CD14-positive monocyte (primary cell): ENCODE results near the gene PVRIG. TPM values are rescaled to one million over a fixed set of nuclear protein-coding genes. Genes with fewer than 3 reads are reported as not detected.
"Not testable (repeated sequence)": the region's sequence is repeated elsewhere in the genome, so short reads cannot be mapped to it uniquely, and the experiment has no call there.

Experiments used
- DNase-seq, 3 donors: peaks; one replicate each; pipeline ENCODE4 v3.0.0-alpha.2; 2011 to 2022
- H2AFZ ChIP-seq: 2 replicates; pipeline ENCODE4 v1.6.0; 2012; ENCODE audit warnings: mild to moderate bottlenecking, low read depth, low read length, inconsistent platforms; ENCODE audit not compliant: insufficient read depth, poor library complexity, severe bottlenecking
- H3K27ac ChIP-seq, 2 donors: 1 replicate in 1 of 2; 2 replicates in 1 of 2; pipeline ENCODE4 v1.5.1; 2012 to 2013; ENCODE audit warnings: low read length in 2 of 2, control low read depth in 1 of 2, inconsistent platforms in 1 of 2, low read depth in 1 of 2, mild to moderate bottlenecking in 1 of 2
- H3K27me3 ChIP-seq, 2 donors: one replicate each; pipeline versions ENCODE4 v1.6.0 to v1.6.1; 2011 to 2013; ENCODE audit warnings: low read length in 2 of 2; ENCODE audit not compliant: control insufficient read depth in 2 of 2, insufficient read depth in 2 of 2
- H3K36me3 ChIP-seq, 2 donors: replicated peaks in 1 of 2; 1 replicate in 1 of 2; 2 replicates in 1 of 2; pipeline versions ENCODE4 v1.5.1 to v1.6.1; 2012 to 2013; ENCODE audit warnings: low read length in 2 of 2, control low read depth in 1 of 2, inconsistent platforms in 1 of 2, mild to moderate bottlenecking in 1 of 2; ENCODE audit not compliant: insufficient read depth in 2 of 2, control insufficient read depth in 1 of 2
- H3K4me1 ChIP-seq, 2 donors: 1 replicate in 1 of 2; 2 replicates in 1 of 2; pipeline versions ENCODE4 v1.5.1 to v1.6.1; 2012 to 2013; ENCODE audit warnings: low read length in 2 of 2, control low read depth in 1 of 2, inconsistent platforms in 1 of 2, mild to moderate bottlenecking in 1 of 2, moderate library complexity in 1 of 2; ENCODE audit not compliant: insufficient read depth in 2 of 2, control insufficient read depth in 1 of 2
- H3K4me2 ChIP-seq: replicated peaks from 2 replicates; pipeline ENCODE3; 2012; ENCODE audit warnings: low read length, moderate library complexity, mild to moderate bottlenecking; ENCODE audit not compliant: poor library complexity, severe bottlenecking; ENCODE audit errors: extremely low read depth
- H3K4me3 ChIP-seq, 3 experiments: fragments of 200-600 bp in 1 of 3; sonication (generic) in 1 of 3; replicated peaks in 1 of 3; 1 replicate in 2 of 3; 2 replicates in 1 of 3; pipeline ENCODE4 v1.5.1; 2011 to 2013; ENCODE audit warnings: low read length in 3 of 3, mild to moderate bottlenecking in 3 of 3, control low read depth in 2 of 3, low read depth in 2 of 3, inconsistent platforms in 1 of 3, moderate library complexity in 1 of 3
- H3K79me2 ChIP-seq: 2 replicates; pipeline ENCODE4 v1.6.0; 2012; ENCODE audit warnings: mild to moderate bottlenecking, control low read depth, inconsistent platforms, low read length, moderate library complexity; ENCODE audit not compliant: insufficient read depth
- H3K9ac ChIP-seq: 2 replicates; pipeline ENCODE4 v1.6.0; 2017; ENCODE audit warnings: low read length, mild to moderate bottlenecking; ENCODE audit not compliant: insufficient read depth, poor library complexity, severe bottlenecking
- H3K9me3 ChIP-seq, 2 donors: replicated peaks in 1 of 2; 1 replicate in 1 of 2; 2 replicates in 1 of 2; pipeline versions ENCODE4 v1.5.1 to v1.6.1; 2012 to 2013; ENCODE audit warnings: low read length in 2 of 2, control low read depth in 1 of 2; ENCODE audit not compliant: control insufficient read depth in 1 of 2, insufficient read depth in 1 of 2
- H4K20me1 ChIP-seq: 2 replicates; pipeline ENCODE4 v1.6.0; 2012; ENCODE audit warnings: mild to moderate bottlenecking, low read length, control low read depth, moderate library complexity; ENCODE audit not compliant: insufficient read depth
- H3K27ac Mint-ChIP-seq, 7 donors: one replicate each; pipeline ENCODE4 v1.8.0; 2020; ENCODE audit warnings: mild to moderate bottlenecking in 7 of 7, mixed read lengths in 7 of 7, moderate library complexity in 6 of 7, inconsistent platforms in 2 of 7
- H3K27me3 Mint-ChIP-seq, 3 donors: one replicate each; pipeline ENCODE4 v1.8.0; 2021 to 2022; ENCODE audit warnings: low read depth in 3 of 3, mild to moderate bottlenecking in 3 of 3, mixed read lengths in 3 of 3, moderate library complexity in 3 of 3, inconsistent platforms in 1 of 3
- H3K36me3 Mint-ChIP-seq, 2 donors: one replicate each; pipeline ENCODE4 v1.8.0; 2020; ENCODE audit warnings: mixed read lengths in 2 of 2, inconsistent platforms in 1 of 2, mild to moderate bottlenecking in 1 of 2
- H3K4me1 Mint-ChIP-seq: one replicate; pipeline ENCODE4 v1.8.0; 2020; ENCODE audit warnings: mild to moderate bottlenecking, mixed read lengths
- H3K4me3 Mint-ChIP-seq, 2 donors: one replicate each; pipeline ENCODE4 v1.8.0; 2020; ENCODE audit warnings: mild to moderate bottlenecking in 2 of 2, mixed read lengths in 2 of 2, moderate library complexity in 1 of 2
- H3K9me3 Mint-ChIP-seq, 7 donors: one replicate each; pipeline ENCODE4 v1.8.0; 2020 to 2022; ENCODE audit warnings: mixed read lengths in 7 of 7, mild to moderate bottlenecking in 6 of 7, moderate library complexity in 6 of 7, inconsistent platforms in 2 of 7
- CTCF ChIP-seq: fragments of 200-600 bp; IDR thresholded peaks from one replicate; pipeline ENCODE4 v1.8.0; 2022; ENCODE audit warnings: antibody characterized with exemption, mild to moderate bottlenecking
- WGBS: methylation state at CpG from one replicate; pipeline ENCODE4 v1.1.5; 2013; ENCODE audit warnings: missing lambda C conversion rate; ENCODE audit not compliant: insufficient coverage; 5-methylcytosine and 5-hydroxymethylcytosine counted together
- intact Hi-C, 2 donors: fragments of 100-400 bp; cut with micrococcal nuclease; formaldehyde crosslinking; loops; one replicate each; pipeline versions ENCODE4 v1.15.0 to v1.15.1; 2023
- polyA plus RNA-seq, 3 donors: library from polyadenylated mRNA; depleted of rRNA in 1 of 3; unstranded in 2 of 3; stranded (reverse) in 1 of 3; fragments of 300-500 nt in 2 of 3; fragments of >200 nt in 1 of 3; fragmentation: Illumina TruSeq in 2 of 3; gene quantifications; 1 replicate in 2 of 3; 2 replicates in 1 of 3; pipeline ENCODE4 v1.2.3, GENCODE V29; 2012 to 2021

PVRIG gene
- polyA plus RNA-seq, 3 donors = 0.27 to 0.38 TPM; not detected in 1

DNA sequence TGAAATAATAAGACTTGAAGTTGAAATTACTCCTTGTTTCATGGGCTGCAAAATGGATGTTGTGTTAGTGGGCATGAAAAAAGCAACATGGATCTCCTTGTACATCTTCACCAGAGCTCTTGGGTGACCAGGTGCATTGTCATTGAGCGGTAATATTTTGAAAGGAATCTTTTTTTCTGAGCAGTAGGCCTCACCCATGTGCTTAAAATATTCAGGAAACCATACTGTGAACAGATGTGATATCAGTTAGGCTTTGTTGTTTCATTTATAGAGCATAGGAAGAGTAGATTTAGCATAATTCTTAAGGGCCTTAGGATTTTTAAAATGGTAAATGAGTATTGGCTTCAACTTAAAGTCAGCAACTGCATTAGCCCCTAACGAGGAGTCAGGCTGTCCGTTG, 26.8 kb upstream of the PVRIG start:
- Mint-ChIP-seq H3K4me3 (no peak overlapping the region), H3K4me1 (peaks cover 30% of the 10 kb centered on the region), H3K27me3 (peaks cover 1 to 3% (median 1%) of the 10 kb centered on the region in 3 donors), H3K36me3 (no peaks in the 10 kb centered on the region), H3K9me3 (no peaks in the 10 kb centered on the region), H3K27ac (no peak overlapping the region)
- Histone ChIP-seq H3K9me3 (no peaks in the 10 kb centered on the region), H3K27ac (no peak overlapping the region), H3K4me2 (no peak overlapping the region), H2AFZ (no peak overlapping the region), H3K79me2 (no peaks in the 10 kb centered on the region), H3K27me3 (no peaks in the 10 kb centered on the region), H3K4me1 (peaks cover 21 to 27% of the 10 kb centered on the region in 2 donors), H3K4me3 (no peak overlapping the region), H4K20me1 (no peaks in the 10 kb centered on the region), H3K36me3 (no peaks in the 10 kb centered on the region), H3K9ac (no peak overlapping the region)
- WGBS = no CpG with 5 or more reads among the region's 3 CpGs
- no peak for TF ChIP-seq CTCF
- intact Hi-C loops = no loop called here
- no peak for DNase-seq

GRCh38 chr7:100195222-100195621, 24.5 kb upstream of the PVRIG start:
- no peak overlapping the region for H3K4me2 ChIP-seq
- Mint-ChIP-seq H3K36me3 (no peaks in the 10 kb centered on the region), H3K4me1 (peaks cover 29% of the 10 kb centered on the region), H3K27me3 (peaks cover 1 to 8% (median 7%) of the 10 kb centered on the region in 3 donors), H3K27ac (no peak overlapping the region), H3K9me3 (no peaks in the 10 kb centered on the region), H3K4me3 (no peak overlapping the region)
- no peak for DNase-seq
- H4K20me1 ChIP-seq = no peaks in the 10 kb centered on the region
- H3K4me1 ChIP-seq = peaks cover 26 to 29% of the 10 kb centered on the region in 2 donors
- no peak overlapping the region for H2AFZ ChIP-seq
- H3K27ac ChIP-seq = no peak overlapping the region
- TF ChIP-seq CTCF = no peak
- intact Hi-C loops = no loop called here
- no peak overlapping the region for H3K4me3 ChIP-seq
- no peaks in the 10 kb centered on the region for H3K79me2 ChIP-seq
- no CpG with 5 or more reads among the region's 2 CpGs for WGBS
- no peak overlapping the region for H3K9ac ChIP-seq
- no peaks in the 10 kb centered on the region for H3K27me3 ChIP-seq
- no peaks in the 10 kb centered on the region for H3K36me3 ChIP-seq
- H3K9me3 ChIP-seq = no peaks in the 10 kb centered on the region

- peaks cover 24% of the 10 kb centered on the region for H3K4me1 Mint-ChIP-seq
- H2AFZ ChIP-seq, H3K79me2 ChIP-seq, H3K27me3 Mint-ChIP-seq, DNase-seq, H3K9me3 ChIP-seq, H3K4me3 ChIP-seq, H3K27me3 ChIP-seq, H3K9ac ChIP-seq, intact Hi-C loops, H3K27ac ChIP-seq, H3K36me3 ChIP-seq, H3K4me2 ChIP-seq, H4K20me1 ChIP-seq, H3K36me3 Mint-ChIP-seq, H3K4me3 Mint-ChIP-seq, H3K9me3 Mint-ChIP-seq: not testable (repeated sequence)
- peak overlapping the region in 1 of 7 donors; percentile 57 for H3K27ac Mint-ChIP-seq
- WGBS = no CpG with 5 or more reads among the region's 6 CpGs
- peaks cover 24% of the 10 kb centered on the region in 2 donors for H3K4me1 ChIP-seq
Observed at GRCh38 chr7:100195901-100196322, 23.8 kb upstream of the PVRIG start.
